Measurements from ENCODE around the gene SLC7A7.
"Not testable (repeated sequence)": the region's sequence is repeated elsewhere in the genome, so short reads cannot be mapped to it uniquely, and the experiment has no call there.

Gene SLC7A7

DNA sequence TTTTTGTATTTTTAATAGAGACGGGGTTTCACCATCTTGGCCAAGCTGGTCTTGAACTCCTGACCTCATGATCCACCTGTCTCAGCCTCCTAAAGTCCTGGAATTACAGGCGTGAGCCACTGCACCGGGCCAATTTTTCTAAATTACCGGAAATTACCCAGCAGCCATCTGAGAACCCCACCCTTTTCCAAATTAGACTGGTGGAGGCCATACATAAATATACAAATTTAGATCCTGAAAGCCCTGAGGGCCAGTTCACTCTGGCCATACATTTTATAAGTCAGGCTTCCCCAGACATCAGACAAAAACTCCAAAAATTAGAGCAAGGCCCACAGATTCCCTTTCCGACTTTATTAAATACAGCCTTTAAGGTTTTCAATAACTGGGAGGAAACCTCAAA lies 83.2 kb downstream of the SLC7A7 start:
- not testable (repeated sequence) for H3K36me3 ChIP-seq (ENCODE audit: insufficient read depth, low read length); H3K9me3 ChIP-seq (ENCODE audit: low read length); H3K4me1 ChIP-seq (ENCODE audit: insufficient read depth, low read length); H3K4me3 ChIP-seq (ENCODE audit: low read length); H3K27me3 ChIP-seq (ENCODE audit: insufficient read depth, low read length); H2AFZ ChIP-seq (ENCODE audit: low read depth, low read length)

DNA sequence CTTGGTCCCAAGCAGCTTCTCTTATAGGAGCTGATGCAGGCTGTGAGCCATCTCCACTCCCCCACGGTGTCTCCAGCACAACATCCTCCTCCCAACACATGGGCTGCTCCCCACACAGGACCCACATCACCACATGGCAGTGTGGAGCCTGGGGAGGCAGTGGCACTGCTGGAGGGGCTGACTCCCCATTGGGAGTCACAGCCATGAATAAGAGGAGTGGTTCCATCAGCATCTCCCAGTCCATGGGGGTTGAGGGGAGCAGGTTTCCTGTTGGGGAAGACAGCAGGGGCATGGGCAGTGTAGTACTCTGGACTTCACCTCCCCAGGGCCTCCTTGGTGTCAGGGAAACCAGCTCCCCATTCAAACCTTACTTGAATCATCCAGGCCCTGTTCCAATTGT lies 89.2 kb downstream of the SLC7A7 start:
- no peaks in the 10 kb centered on the region for H3K36me3 ChIP-seq (ENCODE audit: insufficient read depth, low read length)
- H3K4me3 ChIP-seq (ENCODE audit: low read length), result no peak overlapping the region
- no peak overlapping the region for H2AFZ ChIP-seq (ENCODE audit: low read depth, low read length)
- peaks cover 3% of the 10 kb centered on the region for H3K27me3 ChIP-seq (ENCODE audit: insufficient read depth, low read length)
- no peaks in the 10 kb centered on the region for H3K4me1 ChIP-seq (ENCODE audit: insufficient read depth, low read length)
- peaks cover 4% of the 10 kb centered on the region for H3K9me3 ChIP-seq (ENCODE audit: low read length)

GRCh38 chr14:22725374-22725773 lies 89.9 kb downstream of the SLC7A7 start:
- H3K4me3 ChIP-seq (ENCODE audit: low read length); H3K4me1 ChIP-seq (ENCODE audit: insufficient read depth, low read length); H2AFZ ChIP-seq (ENCODE audit: low read depth, low read length); H3K9me3 ChIP-seq (ENCODE audit: low read length); H3K36me3 ChIP-seq (ENCODE audit: insufficient read depth, low read length); H3K27me3 ChIP-seq (ENCODE audit: insufficient read depth, low read length): not testable (repeated sequence)

- not testable (repeated sequence) for H3K4me3 ChIP-seq (ENCODE audit: low read length); H3K4me1 ChIP-seq (ENCODE audit: insufficient read depth, low read length)
These were observed 90.4 kb downstream of the SLC7A7 start for GRCh38 chr14:22724847-22725246.

GRCh38 chr14:22723815-22724214 lies 91.4 kb downstream of the SLC7A7 start:
- peaks cover 4% of the 10 kb centered on the region for H3K9me3 ChIP-seq (ENCODE audit: low read length)
- H3K4me1 ChIP-seq (ENCODE audit: insufficient read depth, low read length), result no peaks in the 10 kb centered on the region
- peaks cover 3% of the 10 kb centered on the region for H3K27me3 ChIP-seq (ENCODE audit: insufficient read depth, low read length)
- no peak overlapping the region for H2AFZ ChIP-seq (ENCODE audit: low read depth, low read length)
- no peak overlapping the region for H3K4me3 ChIP-seq (ENCODE audit: low read length)
- H3K36me3 ChIP-seq (ENCODE audit: insufficient read depth, low read length), result no peaks in the 10 kb centered on the region

More at GRCh38 chr14:22724847-22725246, 90.4 kb downstream of the SLC7A7 start:
- H3K36me3 ChIP-seq (ENCODE audit: insufficient read depth, low read length); H3K9me3 ChIP-seq (ENCODE audit: low read length); H3K27me3 ChIP-seq (ENCODE audit: insufficient read depth, low read length); H2AFZ ChIP-seq (ENCODE audit: low read depth, low read length): not testable (repeated sequence)
